HG03135 (cell line): ENCODE results near the gene S100G.

ENCODE experiments used
- ATAC-seq: cut with Tn5 transposase; IDR thresholded peaks from one replicate; pipeline ENCODE4 v1.9.1; 2021; ENCODE audit warnings: mild to moderate bottlenecking, moderate library complexity; ENCODE audit not compliant: unreplicated experiment

S100G gene

GRCh38 chrX:16646366-16647138, 3.4 kb upstream of the S100G start:
- no peak for ATAC-seq

GRCh38 chrX:16651391-16652024, 1.6 kb downstream of the S100G start:
- ATAC-seq, result no peak

- no peak for ATAC-seq
Observed at GRCh38 chrX:16653424-16653823, 3.5 kb downstream of the S100G start.

DNA sequence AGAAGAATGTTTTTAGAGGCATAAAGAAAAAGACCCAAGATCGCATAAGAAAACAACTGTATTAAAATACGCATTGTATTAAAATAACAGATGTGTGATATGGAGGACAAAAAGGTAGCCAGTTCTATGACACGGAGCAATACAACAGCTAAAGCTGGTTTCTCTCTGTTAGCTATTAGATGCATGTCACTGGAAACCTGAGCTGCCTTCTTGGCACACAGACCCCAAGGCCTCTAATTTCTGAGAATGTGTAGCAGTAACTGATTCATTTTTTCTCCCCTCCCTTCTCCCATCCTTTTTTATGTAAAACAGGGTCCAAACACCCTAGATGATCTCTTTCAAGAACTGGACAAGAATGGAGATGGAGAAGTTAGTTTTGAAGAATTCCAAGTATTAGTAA, 4.1 kb downstream of the S100G start:
- ATAC-seq, result no peak

GRCh38 chrX:16658284-16658683, 8.3 kb downstream of the S100G start:
- ATAC-seq, result no peak

DNA sequence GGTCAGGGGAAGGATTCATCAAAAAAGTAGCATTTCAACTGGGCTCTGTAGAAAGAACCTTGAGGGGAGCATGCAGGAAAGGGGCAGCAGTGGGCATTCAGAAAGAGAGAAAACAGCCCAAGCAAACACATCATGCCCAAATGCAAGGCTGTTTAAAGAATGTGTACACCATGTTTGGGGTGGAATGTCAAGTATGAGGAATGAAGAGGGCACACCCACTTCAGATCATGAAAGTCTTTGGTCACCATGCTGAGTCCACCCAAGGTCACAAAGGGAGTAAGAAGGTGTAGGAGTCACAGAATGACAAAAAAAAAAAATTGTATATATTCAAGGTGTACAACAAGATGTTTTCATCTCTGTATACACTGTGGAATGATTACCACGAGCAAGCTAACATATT, 9.4 kb downstream of the S100G start:
- ATAC-seq, result no peak

DNA sequence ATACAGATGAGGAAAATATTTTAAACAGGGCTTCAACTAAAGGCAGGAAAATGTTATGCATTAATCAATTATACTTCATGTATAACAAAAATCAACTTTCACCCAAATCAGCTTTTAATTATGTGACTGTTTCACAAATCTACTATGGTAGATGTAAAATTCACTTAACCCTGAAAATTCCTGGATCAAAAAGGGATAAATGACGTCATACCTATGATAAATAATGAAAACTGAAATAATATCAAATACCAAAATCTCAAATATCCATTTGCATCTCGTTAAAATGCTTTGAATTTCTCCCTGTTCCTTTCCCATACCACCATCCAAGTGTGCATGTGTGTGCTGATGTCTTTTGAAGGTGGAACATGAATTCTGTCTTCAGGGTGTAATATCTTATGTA, 11.5 kb downstream of the S100G start:
- no peak for ATAC-seq

DNA sequence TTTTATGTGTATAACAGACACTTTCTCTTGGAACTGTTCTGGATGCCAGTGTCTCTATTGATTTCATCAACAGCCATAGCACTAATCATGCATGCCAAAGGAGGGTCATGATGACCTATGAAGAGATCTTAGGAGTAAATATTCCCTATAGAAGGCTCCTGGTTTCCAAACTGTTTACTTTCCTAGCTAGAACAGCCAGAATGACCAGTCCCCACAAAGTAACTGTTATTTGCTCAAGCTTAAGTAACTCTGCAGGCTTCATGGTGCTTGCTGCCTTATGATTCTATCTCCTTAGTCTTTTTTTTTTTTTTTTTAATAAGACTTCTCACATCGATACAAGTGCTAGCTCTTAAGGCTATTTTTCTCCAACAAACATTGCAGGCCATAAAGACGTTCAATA, 12.4 kb downstream of the S100G start:
- ATAC-seq, result no peak

GRCh38 chrX:16664074-16664473, 14.1 kb downstream of the S100G start:
- ATAC-seq, result no peak

DNA sequence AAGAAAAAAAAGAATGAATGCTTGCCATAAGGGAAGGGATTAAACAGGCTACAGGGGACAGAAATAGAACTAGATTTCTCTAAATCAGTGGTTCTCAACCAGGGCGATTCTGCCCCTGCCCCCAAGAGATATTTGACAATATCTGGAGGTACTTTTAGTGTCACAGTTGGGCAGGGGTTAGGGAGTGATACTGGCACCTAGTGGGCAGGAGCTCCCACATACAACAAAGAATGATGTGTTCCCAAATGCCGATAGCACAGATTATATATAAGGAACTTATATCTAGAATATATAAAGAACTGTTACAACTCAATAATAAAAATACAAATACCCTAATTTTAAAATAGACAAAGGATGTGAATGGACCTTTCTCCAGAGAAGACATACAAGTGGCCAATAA, 14.7 kb downstream of the S100G start:
- no peak for ATAC-seq

DNA sequence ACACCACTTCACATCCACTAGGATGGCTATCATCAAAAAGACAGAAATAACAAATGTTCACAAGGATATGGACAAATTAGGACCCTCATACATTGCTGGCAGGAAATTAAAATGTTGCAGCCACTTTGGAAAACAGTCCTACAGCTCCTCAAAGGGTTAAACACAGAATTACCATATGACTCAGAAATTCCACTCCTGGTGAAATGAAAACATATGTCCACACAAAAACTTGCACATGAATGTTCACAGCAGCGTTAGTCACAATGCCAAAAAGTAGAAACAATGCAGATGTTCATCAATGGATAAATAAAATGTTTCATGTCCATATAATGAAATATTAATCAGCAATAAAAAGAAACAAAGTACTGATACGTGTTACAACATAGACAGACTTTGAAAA, 15.1 kb downstream of the S100G start:
- ATAC-seq, result no peak

DNA sequence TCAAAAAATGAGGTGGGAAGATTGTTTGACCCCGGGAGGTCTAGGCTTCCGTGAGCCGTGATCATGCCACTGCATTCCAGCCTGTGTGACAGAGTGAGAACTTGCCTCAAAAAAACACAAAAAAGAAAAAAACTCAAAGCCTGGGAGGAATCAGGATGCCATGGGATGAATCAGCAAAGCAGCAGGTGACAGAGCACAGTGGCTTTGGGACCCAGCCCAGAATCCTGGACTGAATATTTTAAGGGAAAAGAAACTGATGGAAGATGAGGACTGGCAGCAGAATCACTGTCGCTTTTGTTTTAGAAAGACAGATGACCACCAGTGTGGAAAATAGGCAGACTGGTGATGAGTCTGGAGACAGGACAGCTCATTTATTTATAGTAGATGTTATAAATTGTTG, 16.6 kb downstream of the S100G start:
- ATAC-seq, result no peak

DNA sequence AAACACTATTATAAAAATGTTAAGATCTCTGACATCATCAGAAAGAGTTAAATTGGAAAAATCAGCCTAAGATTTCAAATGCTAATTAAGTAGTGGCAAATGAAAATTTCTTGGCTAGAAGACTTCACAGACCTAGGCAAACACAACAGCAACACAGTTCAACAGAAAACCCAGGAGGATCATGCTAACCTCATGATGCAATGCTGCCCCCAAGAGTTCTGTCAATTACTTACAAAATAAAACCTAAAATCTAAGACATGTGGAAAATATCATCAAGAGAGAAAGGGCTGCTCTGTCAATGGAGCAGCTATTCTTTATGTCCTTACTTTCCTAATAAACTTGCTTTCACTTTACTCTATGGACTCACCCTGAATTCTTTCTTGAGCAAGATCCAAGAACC, 21.0 kb downstream of the S100G start:
- no peak for ATAC-seq

DNA sequence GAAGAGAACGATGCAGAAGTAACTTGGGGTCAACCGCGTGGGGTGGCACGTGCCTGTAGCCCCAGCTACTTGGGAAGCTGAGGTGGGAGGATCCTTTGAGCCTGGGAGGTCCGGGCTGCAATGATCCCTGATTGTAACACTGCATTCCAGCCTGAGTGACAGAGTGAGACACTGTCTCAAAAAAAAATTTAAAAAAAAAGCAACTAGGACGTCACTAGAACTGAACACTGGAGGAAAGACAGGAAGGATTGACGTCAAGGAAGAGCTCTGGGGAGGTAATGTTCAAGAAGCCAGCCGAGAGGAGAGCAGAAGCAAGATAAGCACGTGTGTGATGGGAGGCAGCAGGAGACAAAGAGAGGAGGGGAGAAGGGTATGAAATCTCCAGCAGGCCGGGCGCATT, 28.7 kb downstream of the S100G start:
- ATAC-seq, result no peak

DNA sequence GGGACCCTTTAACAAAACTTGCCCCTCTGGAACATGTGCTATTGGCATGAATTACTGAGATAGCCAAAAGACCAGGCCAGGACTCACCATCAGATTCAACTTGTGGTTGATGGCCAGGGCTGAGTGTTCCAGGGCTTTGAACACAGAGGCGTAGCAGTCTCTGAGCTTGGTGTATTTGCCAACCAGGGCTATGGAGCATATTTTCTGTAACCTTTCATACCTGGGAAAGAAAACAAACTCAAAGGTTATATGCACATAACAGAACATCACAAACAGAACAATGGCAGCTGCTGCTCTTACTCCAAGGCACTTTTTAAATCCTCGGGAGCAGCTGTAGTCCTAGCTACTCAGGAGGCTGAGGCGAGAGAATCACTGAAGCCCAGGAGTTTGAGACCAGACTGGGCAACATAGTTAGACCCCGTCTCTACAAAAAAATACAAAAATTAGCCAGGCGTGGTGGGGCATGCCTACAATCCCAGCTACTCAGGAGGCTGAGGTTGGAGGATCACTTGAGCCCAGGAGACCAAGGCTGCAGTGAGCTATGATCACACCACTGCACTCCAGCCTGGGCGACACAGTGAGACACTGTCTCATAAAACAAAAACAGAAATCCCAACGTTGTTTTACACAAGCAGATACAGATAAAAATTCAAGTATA, 33.2 kb downstream of the S100G start:
- no peak for ATAC-seq

DNA sequence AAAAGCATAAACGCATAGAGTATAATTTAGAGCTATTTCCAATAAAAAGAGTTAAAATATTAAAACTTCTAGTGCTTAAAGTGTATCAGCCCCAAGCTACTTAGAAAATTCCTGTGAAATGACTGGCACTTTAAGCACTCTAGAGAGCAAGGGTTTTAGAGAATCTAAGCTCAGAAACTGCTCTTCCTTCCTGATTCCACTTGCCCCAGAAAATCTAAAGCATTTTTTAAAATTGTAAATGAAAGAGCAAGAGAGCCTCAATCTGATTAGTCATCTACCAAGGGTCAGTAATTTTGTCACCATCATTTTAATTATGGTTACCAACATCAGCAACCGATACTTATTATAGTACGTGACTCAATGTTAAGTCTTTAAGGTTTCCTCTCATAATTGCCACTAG, 37.6 kb downstream of the S100G start:
- ATAC-seq, result no peak

DNA sequence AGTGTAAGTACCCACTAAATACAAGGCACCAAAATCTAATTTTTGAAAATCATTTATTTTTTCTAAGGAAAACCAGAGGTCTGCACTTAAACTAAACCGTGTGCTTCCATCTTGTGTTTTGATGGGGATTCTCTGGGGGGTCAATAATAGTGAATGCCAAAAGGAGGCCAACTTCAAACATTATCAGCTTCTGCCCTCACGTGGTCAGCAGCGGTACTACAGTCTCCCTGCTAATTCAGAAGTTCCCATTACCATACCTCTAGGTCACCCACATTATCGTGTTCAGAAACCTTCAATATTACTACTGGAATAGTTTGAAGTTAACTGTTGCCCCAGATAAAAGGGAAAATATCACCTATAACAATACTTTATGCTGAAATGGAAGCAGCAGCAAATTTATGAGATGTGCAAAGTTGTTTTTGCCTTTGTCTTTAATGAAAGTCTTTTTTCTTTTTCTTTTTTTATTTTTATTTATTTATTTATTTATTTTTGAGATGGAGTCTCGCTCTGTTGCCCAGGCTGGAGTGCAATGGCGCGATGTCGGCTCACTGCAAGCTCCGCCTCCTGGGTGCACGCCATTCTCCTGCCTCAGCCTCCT, 45.2 kb downstream of the S100G start:
- no peak for ATAC-seq

DNA sequence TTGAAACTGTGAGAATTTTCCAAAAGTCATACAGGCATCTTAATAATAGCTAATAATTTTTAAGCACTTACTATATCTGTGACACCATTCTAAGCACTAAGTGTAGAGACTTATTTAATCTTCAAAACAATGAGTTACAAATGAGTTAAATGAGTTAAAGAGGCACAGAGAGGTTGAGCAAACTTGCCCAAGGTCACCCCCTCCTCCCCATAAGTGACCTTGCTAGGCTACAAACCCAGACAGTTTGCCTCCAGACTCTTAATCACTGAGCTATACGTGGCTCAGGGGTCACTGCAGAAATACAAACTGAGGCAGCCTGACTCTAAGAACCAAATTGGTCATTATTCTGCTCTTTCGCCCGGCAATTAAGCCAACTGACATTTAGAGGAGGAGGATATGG, 47.0 kb downstream of the S100G start:
- no peak for ATAC-seq

DNA sequence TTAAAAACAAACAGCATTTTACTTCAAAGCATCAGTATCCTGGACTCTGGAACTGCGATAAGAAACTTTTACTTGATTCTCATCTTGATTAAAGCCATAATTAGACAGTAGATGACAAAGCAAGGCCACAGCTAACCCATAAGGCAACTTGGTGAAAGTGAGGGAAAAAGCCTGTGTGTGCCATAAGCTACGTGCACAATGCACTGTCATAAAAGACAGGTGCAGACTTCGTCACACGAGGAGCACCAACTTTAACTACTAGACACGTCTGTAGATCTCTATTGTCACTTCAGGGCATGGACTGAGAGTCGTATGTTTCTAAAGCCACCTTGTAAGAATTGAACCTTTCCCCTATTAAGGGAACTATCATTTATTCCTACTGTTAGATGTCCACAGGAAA, 49.4 kb downstream of the S100G start:
- ATAC-seq, result no peak

DNA sequence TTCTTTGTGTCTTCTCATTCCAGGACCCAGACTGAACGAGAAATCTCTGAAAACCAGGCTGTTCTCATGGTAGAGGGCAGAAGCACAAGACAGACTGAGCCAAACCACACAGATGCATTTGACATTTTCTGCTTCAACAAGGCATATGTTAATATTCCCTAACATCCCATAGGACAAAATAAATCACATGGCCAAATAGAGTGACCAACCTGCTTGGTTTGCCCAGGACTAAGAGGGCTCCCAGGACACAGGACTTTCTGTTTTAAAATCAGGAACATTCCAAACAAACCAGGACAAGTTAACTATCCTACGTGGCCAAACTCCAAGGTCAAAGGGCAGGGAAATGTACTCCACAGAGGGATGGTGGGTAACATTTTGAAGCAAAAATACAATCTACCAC, 50.8 kb downstream of the S100G start:
- no peak for ATAC-seq

DNA sequence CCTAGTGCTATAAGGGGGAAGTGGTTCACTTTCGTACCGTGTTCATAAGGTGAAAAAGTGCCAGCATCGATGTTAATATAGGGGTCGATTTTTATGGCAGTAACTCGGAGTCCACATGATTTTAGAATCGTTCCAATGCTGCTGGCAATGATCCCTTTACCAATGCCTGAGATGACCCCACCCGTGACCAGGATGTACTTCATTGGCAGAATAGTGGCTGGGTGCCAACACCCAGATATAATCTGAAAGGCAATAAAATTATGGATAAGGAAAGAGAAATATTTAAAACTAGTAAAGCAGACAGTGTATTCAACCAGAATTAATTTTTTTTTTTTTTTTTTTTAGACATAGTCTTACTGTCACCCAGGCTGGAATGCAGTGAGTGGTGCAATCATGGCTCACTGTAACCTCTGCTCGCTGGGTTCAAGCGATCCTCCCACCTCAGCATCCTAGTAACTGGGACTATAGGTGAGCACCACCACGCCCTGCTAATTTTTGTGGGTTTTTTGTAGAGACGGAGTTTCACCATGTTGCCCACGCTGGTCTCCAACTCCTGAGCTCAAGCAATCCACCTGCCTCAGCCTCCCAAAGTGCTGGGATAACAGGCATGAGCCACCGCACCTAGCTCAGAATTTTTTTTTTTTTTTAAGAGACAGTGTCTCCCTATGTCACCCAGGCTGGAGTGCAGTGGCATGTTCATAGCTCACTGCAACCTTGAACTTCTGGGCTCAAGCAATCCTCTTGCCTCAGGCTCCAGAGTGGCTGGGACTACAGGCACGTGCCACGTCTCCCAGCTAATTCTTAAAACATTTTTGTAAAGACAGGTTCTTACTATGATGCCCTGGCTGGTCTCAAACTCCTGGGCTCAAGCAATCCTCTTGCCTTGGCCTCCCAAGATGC, 53.0 kb downstream of the S100G start:
- no peak for ATAC-seq
